NCI-H128 (cell line): ENCODE measurements around the gene KLRC3.
"Not testable (repeated sequence)": the region's sequence is repeated elsewhere in the genome, so short reads cannot be mapped to it uniquely, and the experiment has no call there.

Experiments
- DNase-seq: peaks from one replicate; lab custom pipeline; 2025; ENCODE audit not compliant: unreplicated experiment; lab: John Stamatoyannopoulos, UW

Gene KLRC3

DNA sequence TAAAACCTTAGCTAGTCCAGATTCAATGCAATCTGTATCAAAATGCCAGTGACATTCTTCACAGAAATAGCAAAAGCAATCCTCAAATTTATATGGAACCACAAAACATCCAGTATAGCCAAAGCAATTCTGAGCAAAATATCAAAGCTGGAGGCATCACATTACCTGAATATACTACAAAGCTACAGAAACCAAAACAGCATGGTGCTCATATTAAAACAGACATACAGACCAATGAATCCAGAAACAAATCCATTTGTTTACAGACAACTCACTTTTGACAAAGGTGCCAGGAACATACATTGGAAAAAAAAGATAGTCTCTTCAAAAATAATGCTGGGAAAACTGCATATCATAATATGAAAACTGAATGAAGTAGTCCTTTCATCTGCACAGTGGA, 15.6 kb downstream of the KLRC3 start:
- DNase-seq, result no peak

DNA sequence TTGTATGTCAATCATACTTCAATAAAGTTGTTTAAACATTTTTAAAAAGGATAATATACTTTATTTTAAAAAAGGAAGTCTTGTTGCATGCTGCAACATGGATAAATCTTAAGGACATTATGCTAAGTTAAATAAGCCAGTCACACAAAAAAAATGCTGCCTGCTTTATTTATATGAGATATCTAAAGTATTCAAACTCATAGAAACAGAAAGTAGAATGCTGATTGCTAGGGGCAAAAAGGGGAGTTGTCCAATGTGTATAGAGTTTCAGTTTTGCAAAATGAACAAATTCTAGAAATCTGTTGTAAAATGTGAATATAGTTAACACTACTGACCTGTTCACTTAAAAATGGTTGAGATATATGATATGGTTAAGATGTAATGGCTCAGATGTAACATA, 19.6 kb downstream of the KLRC3 start:
- DNase-seq, result no peak

DNA sequence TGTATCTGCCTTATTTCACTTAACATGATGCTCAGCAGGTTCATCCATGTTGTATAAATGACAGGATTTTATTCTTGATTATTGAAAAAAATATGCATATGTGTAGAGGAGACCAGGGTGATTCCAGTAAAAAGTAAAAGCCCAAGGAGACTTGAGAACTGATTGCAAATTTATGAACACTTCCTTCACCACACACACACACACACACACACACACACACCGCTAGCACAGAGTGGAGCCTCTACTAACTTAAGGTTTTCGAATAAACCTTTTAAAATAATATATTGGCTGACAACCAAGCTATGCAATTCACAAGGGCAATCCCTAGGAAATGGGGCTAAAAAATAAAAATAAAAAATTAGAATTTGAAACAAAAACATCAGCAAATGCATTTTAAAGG, 22.2 kb downstream of the KLRC3 start:
- no peak for DNase-seq

DNA sequence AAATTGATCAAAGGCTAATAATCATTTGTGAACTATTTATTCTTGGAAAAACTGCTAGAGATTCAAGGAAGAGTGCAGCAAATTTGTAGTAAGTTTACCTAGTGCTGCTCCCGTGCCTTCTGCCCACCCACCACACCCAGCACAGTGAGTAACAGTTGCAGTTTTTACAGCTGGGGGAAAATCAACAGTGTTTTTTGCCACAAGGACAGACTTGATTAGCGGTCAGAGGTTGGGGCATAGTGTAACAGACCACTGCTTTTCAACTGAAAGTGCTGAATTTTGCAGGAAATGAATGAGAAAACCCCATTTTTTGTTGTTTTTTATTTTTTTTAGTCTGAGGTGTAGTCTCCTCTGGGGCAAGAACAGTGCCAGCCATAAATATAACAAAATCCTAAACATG, 23.1 kb downstream of the KLRC3 start:
- no peak for DNase-seq

DNA sequence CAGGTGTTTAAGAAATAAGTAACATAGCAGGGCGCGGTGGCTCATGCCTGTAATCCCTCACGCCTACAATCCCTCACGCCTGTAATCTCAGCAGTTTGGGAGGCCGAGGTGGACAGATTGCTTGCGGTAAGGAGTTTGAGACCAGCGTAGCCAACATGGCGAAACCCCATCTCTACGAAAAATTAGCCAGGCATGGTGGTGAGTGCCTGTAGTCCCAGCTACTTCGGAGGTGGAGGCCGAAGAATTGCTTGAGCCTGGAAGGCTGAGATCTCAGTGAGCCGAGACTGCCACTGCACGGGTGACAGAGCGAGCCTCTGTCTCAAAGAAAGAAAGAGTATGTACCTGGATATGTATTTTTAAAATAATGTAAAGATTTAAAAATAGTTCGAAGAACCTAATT, 24.2 kb downstream of the KLRC3 start:
- not testable (repeated sequence) for DNase-seq

DNA sequence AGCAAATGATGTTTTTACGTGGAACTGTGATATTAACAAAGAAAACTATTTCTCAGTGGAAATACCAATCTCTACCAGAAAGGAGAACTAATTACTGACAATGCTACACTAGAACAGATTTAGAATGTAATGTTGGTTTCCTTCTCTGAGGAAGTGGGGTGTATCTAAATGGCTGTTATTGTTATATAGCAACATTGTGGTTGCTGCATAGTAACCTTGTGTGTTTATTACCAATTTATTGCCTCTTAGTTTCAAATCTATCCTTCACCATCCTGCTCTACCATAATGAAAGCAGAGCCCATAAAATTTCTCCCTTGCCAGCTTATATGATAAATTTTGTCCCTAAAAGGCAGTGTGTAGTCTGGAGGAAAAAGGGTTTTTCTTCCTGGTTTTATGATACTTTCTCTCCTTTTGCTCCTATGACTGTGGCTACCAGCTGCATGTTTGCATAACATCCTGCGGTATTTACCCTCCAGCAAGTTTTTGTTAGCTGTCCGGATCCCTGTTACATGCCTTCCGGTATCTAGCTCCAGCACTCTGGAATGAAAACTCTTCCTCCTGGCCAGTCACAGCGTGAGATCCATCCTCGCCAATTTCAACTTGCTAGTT, 24.9 kb downstream of the KLRC3 start:
- no peak for DNase-seq

DNA sequence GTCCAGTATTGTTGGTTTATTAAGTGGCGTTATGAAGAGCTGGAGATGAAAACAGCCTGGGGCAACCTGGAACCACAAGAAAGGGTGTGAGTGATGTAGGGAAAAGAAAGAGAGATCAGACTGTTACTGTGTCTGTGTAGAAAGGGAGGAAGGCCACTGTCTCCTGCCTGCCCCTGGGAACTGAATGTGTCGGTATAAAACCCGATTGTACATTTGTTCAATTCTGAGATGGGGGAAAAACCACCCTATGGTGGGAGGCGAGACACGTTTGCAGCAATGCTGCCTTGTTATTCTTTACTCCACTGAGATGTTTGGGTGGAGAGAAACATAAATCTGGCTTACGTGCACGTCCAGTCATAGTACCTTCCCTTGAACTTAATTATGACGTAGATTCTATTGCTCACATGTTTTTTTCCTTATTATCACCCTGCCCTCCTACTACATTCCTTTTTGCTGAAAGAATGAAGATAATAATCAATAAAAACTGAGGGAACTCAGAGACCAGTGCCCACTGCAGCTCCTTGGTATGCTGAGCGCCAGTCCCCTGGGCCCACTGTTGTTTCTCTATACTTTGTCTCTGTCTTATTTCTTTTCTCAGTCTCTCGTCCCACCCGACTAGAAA, 25.8 kb downstream of the KLRC3 start:
- DNase-seq, result not testable (repeated sequence)

DNA sequence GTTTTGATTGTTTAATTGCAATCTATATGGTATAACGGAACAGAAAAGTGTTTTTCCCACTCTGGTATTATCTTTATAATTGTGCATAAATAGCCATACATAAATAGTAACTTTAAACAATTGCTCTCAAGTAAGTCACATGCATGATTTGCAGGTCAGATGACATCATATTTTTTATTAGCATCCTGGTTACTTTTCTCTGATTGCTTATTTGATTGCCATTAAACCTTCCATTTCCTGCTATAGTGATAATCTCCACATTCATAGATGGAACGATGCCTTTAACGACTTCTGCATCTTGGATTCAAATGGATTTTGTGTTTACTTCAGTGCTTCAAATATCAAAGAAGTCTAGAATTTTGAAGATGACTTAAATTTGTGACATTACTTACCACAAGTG, 27.1 kb downstream of the KLRC3 start:
- no peak for DNase-seq

DNA sequence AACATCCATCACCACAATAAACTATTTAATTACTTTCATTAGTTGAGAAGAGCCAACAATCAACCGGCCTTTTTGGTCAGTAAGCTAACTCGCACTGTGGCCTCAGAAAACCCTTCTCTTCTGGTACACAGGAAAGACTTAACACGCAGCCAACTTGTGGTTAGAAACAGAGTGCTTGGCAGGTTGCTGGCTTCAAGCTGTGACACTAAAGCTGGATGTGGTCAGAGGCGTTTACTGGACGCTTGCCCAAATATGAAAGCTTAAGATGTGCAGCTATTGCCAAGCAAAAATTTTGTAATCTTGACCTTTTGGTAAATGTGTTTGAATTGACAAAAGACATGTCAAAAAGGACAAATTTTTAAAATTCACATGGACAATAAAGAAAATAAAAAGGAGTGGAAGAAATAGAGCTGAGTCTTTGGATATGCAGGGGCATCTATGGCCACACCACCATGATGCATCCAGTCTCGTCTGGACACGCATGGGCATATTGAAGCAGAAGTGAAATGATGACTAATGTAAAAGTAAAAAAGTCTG, 27.9 kb downstream of the KLRC3 start:
- no peak for DNase-seq

DNA sequence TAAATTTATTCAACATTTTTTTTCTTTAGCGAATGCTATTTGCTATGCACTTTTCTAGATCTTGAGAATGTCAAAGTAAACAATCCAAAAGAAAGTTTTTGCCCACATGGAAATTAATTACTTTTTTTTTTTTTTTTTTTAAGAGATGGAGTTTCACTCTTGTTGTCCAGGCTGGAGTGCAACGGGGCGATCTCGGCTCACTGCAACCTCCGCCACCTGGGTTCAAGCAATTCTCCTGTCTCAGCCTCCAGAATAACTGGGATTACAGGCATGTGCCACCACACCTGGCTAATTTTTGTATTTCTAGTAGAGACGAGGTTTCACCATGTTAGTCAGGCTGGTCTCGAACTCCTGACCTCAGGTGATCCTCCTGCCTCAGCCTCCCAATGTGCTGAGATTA, 29.4 kb downstream of the KLRC3 start:
- DNase-seq, result not testable (repeated sequence)

DNA sequence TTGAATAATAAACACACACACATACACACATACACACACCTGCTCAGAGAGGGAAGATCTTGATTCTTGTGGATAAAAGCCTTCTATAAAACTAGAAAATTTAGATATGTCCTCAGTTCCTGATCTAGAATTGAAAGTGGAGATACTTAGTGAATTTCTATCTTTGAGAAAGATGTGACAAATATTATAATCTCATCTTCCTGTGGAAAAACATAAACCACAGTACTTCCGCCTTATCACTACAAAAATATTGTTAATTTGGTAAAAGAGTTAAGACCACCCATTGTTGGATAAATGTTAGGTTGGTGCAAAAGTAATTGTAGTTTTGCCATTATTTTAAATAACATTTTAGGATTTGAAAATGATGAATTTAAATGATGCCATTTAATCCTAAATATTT, 30.5 kb downstream of the KLRC3 start, which contains the start of gene KLRK1:
KLRK1 (minus strand) TSS at position 138 of the 400 bp plus-strand sequence. CDS start 1,231 bp downstream, outside the sequence.
- no peak for DNase-seq

DNA sequence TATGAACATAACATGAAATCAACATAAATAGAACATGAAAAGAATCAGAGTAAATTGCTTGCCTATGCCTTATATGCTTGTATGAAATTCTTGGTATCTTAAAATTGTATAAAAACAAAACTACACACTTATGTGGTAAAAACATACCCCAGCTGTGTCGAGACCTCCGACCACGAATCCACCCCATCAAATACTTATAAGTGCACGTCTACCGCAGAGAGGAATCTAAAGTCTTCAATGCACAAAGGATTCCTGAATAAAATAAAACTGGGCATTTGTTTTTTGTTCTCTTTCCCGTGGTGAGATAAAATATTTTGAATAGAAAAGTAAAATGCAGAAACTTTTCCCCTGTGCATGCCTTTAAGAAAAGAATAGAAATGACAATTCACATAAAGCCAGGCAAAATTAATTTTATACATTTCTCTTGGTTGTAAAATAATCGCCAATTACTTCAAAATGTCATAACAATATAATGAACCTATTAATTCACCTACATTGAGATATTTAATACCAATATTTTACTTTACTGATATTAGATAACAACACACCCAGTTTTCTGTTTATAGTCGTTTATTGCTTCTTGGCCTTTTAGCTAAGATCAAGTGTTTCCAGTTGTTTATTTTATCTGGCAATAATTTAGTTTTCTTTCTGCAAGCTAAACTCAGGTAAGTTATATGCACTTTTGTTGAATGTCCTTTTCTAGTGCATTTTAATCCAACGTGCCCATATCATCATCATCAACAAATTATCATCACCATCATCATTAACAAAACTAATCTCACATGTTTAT, 31.6 kb downstream of the KLRC3 start:
- no peak for DNase-seq

DNA sequence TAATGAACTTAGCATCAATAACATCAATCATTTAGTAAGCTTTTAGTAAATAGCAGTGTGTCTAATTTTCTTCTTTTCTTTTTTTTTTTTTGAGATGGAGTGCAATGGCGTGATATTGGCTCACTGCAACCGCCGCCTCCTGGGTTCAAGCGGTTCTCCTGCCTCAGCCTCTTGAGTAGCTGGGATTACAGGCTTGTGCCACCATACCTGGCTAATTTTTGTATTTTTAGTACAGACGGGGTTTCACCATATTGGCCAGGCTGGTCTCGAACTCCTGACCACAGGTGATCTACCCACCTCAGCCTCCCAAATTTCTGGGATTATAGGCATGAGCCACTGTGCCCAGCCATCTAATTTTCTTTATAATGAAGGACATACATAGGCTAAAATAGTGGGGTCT, 32.9 kb downstream of the KLRC3 start:
- not testable (repeated sequence) for DNase-seq

DNA sequence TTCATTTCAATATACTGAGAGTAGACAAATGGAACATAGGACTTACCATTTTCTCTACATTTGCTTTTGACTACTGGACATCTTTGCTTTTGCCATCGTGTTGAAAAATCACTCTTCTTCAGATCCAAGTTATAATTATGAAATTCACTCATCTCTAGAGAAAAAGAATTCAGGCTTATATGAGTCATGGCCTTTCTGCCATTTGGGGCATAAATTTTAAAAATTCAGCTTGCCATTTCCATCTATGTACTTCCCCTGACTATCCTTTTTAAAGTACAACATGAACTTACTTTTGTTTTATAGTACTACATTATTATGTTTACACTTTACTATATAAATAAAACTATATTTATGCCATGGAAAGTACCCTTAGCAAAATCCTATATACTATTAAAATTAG, 33.5 kb downstream of the KLRC3 start:
- DNase-seq, result no peak

DNA sequence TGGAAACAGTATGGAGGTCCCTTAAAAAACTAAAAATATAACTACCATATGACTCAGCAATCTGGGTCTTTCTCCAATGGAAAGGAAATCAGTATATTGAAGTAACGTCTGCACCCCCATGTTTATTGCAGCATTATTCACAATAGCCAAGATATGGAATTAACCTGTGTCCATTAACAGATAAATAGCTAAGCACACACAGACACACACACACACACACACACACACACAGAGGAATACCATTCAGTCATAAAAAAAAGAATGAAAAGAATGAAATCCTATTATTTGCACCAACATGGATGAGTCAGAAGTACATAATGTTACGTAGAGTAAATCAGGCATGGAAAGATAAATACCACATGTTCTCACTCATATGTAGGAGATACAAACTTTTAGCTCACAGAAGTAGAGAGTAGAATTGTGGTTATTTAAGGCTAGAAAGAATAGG, 35.2 kb downstream of the KLRC3 start:
- DNase-seq, result no peak

DNA sequence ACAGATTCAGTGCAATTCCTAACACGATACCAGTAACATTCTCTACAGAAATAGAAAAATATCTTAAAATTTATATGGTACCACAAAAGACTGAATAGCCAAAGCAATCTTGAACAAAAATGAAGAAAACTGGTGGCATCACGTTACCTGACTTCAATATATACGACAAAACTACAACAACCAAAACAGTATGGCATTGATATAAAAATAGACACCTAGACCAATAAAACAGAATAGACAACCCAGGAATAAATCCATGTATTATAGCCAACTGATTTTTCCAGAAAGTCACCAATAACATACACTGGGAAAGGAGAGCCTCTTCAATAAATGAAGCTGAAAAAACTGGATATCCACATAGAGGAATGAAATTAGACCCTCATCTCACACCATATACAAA, 36.2 kb downstream of the KLRC3 start:
- DNase-seq, result no peak

DNA sequence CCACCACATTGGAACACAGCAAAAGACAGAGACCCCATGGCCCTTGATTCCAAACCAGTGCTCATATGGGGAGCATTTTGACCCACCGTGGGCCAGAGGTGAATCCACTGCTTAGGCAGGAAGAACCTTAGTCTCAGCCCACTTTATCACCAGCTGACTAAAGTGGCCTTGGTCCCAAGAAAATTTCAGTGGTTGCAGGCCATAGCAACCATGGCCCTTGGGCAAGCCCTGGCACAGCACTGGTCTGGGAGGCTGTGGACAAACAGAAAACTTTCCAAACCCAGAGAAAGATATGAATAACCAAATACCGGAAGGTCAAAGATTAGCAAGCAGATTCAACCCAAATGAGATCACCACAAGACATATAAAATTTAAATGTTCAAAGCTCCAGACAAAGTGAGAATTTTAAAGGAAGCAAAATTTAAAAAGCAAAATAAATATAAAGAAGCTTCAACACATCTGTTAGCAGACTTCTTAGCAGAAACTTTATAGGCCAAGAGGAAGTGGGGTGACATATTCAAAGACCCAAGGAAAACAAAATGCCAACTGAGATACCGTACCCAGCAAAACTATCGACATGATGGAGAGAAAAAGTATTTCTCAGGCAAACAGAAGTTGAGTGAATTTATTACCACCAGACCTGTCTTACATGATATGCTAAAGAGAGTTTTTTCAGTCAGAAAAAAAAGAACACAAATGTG, 38.3 kb downstream of the KLRC3 start:
- no peak for DNase-seq

DNA sequence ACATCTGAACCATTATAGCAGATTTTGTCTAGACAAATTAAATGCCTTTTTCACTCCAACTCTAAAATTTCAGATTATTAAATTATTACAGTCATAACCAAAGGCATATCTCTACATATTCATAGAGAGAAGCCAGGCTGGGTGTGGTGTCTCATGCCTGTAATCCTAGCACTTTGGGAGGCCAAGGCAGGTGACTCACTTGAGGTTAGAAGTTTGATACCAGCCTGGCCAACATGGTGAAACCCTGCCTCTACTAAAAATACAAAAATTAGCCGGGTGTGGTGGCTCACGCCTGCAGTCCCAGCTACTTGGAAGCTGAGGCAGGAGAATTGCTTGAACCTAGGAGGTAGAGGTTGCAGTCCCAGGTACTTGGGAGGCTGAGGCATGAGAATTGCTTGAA, 41.7 kb downstream of the KLRC3 start:
- not testable (repeated sequence) for DNase-seq

DNA sequence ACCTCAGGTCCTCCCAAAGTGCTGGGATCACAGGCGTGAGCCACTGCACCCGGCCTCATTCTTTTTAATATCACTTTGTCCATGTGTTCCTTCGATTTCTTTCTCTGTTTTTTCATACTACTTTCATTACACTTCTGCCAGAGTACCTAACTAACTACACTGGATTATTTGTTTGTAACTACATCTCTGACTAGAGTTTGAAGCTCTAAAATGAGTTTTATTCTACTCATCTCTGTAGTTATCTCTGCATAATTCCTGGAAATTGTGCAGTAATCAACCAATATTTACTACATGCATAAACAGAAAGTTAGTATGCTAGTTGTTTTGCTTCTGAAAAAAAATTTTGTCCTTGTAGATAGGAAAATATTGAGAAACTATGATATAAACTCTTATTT, 45.8 kb downstream of the KLRC3 start:
- no peak for DNase-seq

DNA sequence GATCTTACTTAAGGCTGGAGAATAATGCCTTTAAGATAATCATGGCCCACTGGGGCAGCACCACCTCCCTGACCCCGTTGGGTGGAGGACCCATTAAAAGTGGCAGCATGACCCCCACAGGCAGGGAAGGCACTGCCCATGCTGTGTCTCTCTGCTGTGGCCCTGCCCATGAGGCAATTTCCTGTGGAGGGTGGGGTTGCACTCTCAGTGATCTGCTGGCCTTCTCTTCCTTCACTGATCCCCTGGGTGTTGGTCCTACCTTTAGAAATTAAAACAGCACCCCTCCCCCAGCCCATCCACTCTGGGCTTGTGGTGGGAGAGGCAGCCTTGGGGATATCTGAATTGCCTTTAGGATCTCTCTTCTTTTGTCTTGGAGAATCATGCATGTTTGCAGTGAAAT, 47.8 kb downstream of the KLRC3 start:
- DNase-seq, result no peak

DNA sequence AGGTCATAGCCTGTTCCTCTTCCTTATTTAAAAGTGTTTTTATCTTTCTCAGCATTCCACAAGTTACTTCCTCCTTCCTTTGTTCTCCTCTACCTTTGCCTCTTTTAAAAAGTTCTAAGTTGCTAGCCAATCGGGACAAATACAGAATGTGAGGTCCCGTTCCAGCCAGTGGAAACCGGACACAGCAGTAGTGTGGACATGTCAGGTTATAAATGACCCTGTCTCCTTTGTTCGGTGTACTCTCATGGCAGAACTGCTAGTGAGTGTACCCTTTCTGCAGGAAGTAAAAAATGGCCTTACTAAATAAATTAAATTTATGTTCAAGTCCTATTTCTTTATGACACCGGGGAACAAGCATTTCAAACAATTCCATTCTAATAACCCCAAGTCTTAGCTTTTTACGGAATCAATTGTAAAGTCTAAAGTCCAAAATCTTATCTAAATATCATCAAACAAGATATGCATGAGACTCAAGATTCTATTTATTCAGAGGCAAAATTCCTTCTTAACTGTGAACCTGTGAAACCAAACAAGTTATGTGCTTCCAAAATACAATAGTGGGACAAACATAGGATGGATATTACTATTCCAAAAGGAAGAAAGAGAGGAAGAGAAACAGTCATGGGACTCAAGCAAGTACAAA, 48.4 kb downstream of the KLRC3 start:
- DNase-seq, result not testable (repeated sequence)
